ENCODE measurements around the gene DNASE1L3. TPM values are rescaled to one million over a fixed set of nuclear protein-coding genes. Genes with fewer than 3 reads are reported as not detected.

The DNASE1L3 gene
- total and polyA plus RNA-seq, 2 of the 8 experiments (the other 6 are each of a cell fraction or from before 2014, with no cell fraction given): not detected

GRCh38 chr3:58204720-58205119 lies 6.1 kb downstream of the DNASE1L3 start:
- H3K27ac ChIP-seq (ENCODE audit: low read depth, low read length): no peak overlapping the region
- H4K5ac ChIP-seq (ENCODE audit: insufficient read length, low read depth, low read length): no peak overlapping the region
- FAIRE-seq (no peak), DNase-seq (ENCODE audit: low read depth in 1 of 2, low spot score in 2 of 2) (no peak)
- H2BK5ac ChIP-seq (ENCODE audit: low read depth, low read length): no peak overlapping the region
- no peak overlapping the region for H3K4ac ChIP-seq (replicated peaks; ENCODE audit: insufficient read length, low read depth, low read length)
- no peak overlapping the region for H3K18ac ChIP-seq (ENCODE audit: extremely low read depth, low read length)
- H2BK12ac ChIP-seq (ENCODE audit: low read depth, low read length): no peak overlapping the region
- no peak overlapping the region for H3K4me2 ChIP-seq (ENCODE audit: insufficient read depth in 1 of 2, low read depth in 2 of 2, low read length in 2 of 2)
- H3K9me3 ChIP-seq (ENCODE audit: insufficient read depth in 2 of 2, low read depth in 1 of 2, low read length in 1 of 2): no peaks in the 10 kb centered on the region
- H4K91ac ChIP-seq (replicated peaks; ENCODE audit: insufficient read length, low read length): no peak overlapping the region
- H4K20me1 ChIP-seq (replicated peaks in 1 of 2; ENCODE audit: control insufficient read depth in 1 of 2, insufficient read depth in 2 of 2, low read length in 2 of 2): no peaks in the 10 kb centered on the region
- no peaks in the 10 kb centered on the region for H3K4me1 ChIP-seq (replicated peaks in 1 of 4; ENCODE audit: control insufficient read depth in 3 of 4, insufficient read depth in 4 of 4, low read length in 3 of 4)
- H2AK5ac ChIP-seq (ENCODE audit: low read depth, low read length): no peak overlapping the region
- H3K56ac ChIP-seq (replicated peaks; ENCODE audit: insufficient read length, low read depth, low read length): no peak overlapping the region
- no peak overlapping the region for H3K14ac ChIP-seq (ENCODE audit: insufficient read length)
- no peak overlapping the region for H4K8ac ChIP-seq (ENCODE audit: extremely low read depth, insufficient read depth, low read length)
- no peak overlapping the region for H3K23ac ChIP-seq (ENCODE audit: insufficient read length)
- TF ChIP-seq CBX8 (IDR thresholded peaks at IDR 0.05; ENCODE audit: borderline replicate concordance, low read depth, low read length) (no peak), BACH1 (IDR thresholded peaks at IDR 0.05; ENCODE audit: low read length) (no peak), GABPA (IDR thresholded peaks at IDR 0.05; ENCODE audit: borderline replicate concordance, insufficient read depth, low read length) (no peak), CREB1 (IDR thresholded peaks at IDR 0.05) (no peak), BRCA1 (IDR thresholded peaks at IDR 0.05; ENCODE audit: low read depth, low read length) (no peak)
- no peaks in the 10 kb centered on the region for H3K36me3 ChIP-seq (ENCODE audit: control insufficient read depth in 2 of 4, insufficient read depth in 4 of 4, low read length in 3 of 4)
- no peak overlapping the region for H3K4me3 ChIP-seq (ENCODE audit: extremely low read depth in 1 of 4, insufficient read depth in 2 of 4, low read depth in 3 of 4, low read length in 4 of 4)
- H2AFZ ChIP-seq (ENCODE audit: low read length): no peak overlapping the region
- no peaks in the 10 kb centered on the region for H3K79me2 ChIP-seq (ENCODE audit: control insufficient read depth in 1 of 2, insufficient read depth in 2 of 2, low read length in 2 of 2)
- 90% methylated on average over 4 of the region's 4 CpGs; no CpG with 5 or more reads in 1 of the 2 experiments for WGBS, 2 experiments (ENCODE audit: extremely low coverage in 1 of 2, insufficient coverage in 1 of 2, insufficient read length in 1 of 2, insufficient replicate concordance in 2 of 2, low coverage in 1 of 2, low lambda C conversion rate in 2 of 2, missing lambda C conversion rate in 1 of 2)
- H3K79me1 ChIP-seq (ENCODE audit: low read depth, low read length): no peaks in the 10 kb centered on the region
- ChIA-PET CTCF (ENCODE audit: partially characterized antibody) (interaction anchor here (0.6 to 3.1 kb wide), 5 partner anchors 13 to 1120 kb away, joined by 3 to 19 read pairs (median 8); no protein-coding TSS in a partner anchor), POLR2A (ENCODE audit: partially characterized antibody) (no interaction called here)
- H3K23me2 ChIP-seq (ENCODE audit: low read depth, low read length): no peaks in the 10 kb centered on the region
- H2BK15ac ChIP-seq (ENCODE audit: low read length): no peak overlapping the region
- H3K9ac ChIP-seq (replicated peaks in 1 of 4; ENCODE audit: extremely low read depth in 1 of 4, low read depth in 3 of 4, low read length in 3 of 4): no peak overlapping the region
- no peak overlapping the region for H2BK120ac ChIP-seq (replicated peaks; ENCODE audit: low read depth, low read length)
- H3K27me3 ChIP-seq (replicated peaks in 1 of 4; ENCODE audit: control insufficient read depth in 3 of 4, extremely low read depth in 1 of 4, insufficient read depth in 3 of 4, low read length in 3 of 4): no peaks in the 10 kb centered on the region
- H2BK20ac ChIP-seq (ENCODE audit: low read length): no peak overlapping the region

All from H1 (cell line).